ENCODE data around the gene SPEF1. TPM values are rescaled to one million over a fixed set of nuclear protein-coding genes. Genes with fewer than 3 reads are reported as not detected.
"Not testable (repeated sequence)": the region's sequence is repeated elsewhere in the genome, so short reads cannot be mapped to it uniquely, and the experiment has no call there.

Gene SPEF1, protein sequence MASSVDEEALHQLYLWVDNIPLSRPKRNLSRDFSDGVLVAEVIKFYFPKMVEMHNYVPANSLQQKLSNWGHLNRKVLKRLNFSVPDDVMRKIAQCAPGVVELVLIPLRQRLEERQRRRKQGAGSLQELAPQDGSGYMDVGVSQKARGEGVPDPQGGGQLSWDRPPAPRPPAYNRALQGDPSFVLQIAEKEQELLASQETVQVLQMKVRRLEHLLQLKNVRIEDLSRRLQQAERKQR
- 1 to 10 TPM; 1.3 to 2.0 (median 2.0) TPM for polyA plus RNA-seq (ENCODE audit: insufficient read length in 3 of 3)

DNA sequence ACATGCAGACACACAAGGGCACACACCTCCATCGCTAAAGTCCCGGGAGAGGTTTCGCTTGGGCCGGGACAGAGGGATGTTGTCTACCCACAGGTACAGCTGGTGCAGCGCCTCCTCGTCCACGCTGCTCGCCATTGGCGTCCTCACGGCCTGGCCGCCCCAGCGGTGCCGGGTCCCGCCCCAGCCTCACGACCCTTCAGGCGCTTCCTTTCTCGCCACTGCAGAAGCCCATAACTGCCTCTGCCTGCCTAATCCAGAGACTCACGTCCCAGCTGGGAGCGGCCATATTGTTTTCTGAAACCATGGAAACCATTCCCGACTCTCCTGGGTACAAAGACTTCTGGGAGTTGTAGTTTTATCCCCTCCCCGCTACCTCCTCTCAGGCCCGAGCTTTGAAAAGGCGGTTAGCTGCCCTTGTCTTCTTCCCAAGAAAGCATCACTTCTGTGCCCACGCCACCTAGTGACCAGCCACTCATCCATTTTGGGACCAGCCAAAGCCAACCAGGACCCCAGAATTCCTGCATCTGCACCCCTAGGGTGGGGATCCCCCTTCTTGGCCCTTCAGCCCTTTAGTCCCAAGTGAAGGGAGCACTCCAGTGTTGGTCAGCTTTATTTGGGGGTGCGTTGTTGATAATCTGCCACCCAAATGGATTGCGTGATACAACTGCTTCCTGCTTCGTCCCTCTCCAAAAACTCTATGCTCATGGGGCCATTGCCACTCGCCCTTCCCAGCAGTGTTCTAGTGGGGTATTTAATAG lies at the start of gene SPEF1:
SPEF1 (minus strand) TSS at position 296 of the 758 bp plus-strand sequence; CDS start at position 135, 161 bp downstream.
- peak in 2 of 3 donors; percentile 85 to 91 for DNase-seq (ENCODE audit: low read depth in 3 of 3, low spot score in 2 of 3)

DNA sequence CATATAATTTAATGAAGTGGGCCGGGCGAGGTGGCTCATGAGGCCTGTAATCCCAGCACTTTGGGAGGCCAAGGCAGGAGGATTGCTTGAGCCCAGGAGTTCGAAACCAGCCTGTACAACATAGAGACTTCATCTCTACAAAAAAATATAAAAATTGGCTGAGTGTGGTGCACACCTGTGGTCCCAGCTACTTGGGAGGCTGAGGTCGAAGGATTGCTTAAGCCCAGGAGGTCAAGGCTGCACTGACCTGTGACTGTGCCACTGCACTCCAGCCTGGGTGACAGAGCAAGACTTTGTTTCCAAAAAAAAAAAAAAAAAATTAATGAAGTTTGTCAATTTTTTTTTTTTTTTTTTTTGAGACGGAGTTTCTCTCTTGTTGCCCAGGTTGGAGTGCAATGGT lies 48.6 kb upstream of the SPEF1 start:
- DNase-seq (ENCODE audit: low read depth in 3 of 3, low spot score in 2 of 3): not testable (repeated sequence)

DNA sequence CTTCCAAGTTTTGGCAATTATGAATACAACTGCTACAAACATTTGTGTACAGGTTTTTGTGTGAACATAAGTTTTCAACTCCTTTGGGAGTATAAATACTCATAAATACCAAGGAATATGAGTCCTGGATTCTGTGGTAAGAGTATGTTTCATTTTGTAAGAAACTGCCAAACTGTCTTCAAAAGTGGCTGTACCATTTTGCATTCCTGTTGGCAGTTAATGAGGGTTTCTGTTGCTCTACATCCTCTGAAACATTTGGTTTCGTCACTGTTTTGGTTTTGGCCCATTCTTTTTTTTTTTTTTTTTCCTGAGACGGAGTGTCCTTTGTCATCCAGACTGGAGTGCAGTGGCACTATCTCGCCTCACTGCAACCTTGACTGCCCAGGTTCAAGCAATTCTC lies 47.5 kb upstream of the SPEF1 start:
- no peak for DNase-seq (ENCODE audit: low read depth in 3 of 3, low spot score in 2 of 3)

DNA sequence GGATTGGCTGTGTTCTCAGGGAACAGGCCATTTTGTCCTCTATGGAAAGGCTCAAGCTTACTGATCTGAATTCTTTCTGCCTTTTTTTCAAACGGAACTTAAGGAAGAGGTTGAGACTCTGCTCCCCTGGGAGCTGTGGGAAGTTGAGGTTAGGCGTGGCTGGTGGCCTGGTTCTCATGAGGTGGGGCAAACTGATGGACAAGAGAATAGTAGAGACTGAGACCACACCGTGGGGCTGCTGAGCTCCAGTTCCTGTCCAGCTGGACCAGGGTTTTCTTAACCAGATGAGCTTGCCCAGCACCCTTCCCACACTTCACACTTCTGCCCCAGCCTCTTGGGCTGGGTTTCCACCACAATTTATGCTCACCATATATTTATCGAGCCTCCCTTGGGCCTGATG lies 45.2 kb upstream of the SPEF1 start:
- DNase-seq (ENCODE audit: low read depth in 3 of 3, low spot score in 2 of 3): no peak

DNA sequence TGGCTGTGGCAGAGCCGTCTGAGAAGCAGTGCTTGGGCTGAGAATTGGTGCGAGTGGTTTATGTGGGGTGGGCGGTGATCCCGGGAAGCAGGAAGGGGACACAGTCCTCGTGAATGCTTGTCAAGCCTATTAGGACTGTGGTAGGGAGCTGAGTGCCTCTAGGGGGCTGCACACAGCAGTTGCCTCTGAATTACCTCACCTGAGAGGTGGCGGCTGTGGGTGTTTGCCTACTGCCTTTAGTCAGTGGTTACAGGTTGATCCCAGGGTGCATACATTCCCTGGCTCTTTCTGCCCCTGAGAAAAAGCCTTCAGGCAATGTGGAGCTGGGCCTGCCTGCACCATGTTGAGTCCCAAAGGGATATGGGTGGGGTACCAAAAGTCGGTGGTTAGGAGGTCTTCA lies 44.3 kb upstream of the SPEF1 start:
- no peak for DNase-seq (ENCODE audit: low read depth in 3 of 3, low spot score in 2 of 3)

DNA sequence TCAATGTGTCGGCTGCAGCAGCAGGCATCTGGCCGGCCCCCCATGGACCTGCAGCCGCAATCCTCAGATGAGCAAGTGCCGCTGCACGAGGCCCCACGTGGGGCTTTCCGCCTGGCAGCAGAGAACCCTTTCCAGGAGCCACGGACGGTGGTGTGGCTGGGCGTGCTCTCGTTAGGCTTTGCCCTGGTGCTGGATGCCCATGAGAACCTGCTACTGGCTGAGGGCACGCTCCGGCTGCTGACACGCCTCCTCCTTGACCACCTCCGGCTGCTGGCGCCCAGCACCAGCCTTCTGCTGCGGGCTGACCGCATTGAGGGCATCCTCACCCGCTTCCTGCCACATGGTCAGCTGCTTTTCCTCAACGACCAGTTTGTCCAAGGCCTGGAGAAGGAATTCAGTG lies 42.6 kb upstream of the SPEF1 start:
- DNase-seq (ENCODE audit: low read depth in 3 of 3, low spot score in 2 of 3): no peak

DNA sequence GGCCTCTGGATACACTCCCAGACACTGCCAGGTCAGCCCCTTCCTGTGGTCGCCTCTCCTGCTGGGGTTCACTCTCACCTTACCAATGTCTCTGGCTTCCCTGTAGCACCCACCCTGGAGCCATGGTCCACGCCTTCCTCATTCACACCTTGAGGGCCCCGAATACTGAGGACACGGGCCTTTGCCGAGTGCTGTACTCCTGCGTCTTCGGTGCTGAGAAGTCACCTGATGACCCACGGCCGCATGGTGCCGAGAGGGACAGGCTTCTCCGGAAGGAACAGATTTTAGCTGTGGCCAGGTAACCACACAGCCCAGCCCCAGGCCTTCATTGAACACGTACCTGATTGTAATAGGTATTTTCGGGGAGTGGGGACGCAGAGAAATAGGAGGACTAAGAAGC lies 40.7 kb upstream of the SPEF1 start:
- DNase-seq (ENCODE audit: low read depth in 3 of 3, low spot score in 2 of 3): no peak

DNA sequence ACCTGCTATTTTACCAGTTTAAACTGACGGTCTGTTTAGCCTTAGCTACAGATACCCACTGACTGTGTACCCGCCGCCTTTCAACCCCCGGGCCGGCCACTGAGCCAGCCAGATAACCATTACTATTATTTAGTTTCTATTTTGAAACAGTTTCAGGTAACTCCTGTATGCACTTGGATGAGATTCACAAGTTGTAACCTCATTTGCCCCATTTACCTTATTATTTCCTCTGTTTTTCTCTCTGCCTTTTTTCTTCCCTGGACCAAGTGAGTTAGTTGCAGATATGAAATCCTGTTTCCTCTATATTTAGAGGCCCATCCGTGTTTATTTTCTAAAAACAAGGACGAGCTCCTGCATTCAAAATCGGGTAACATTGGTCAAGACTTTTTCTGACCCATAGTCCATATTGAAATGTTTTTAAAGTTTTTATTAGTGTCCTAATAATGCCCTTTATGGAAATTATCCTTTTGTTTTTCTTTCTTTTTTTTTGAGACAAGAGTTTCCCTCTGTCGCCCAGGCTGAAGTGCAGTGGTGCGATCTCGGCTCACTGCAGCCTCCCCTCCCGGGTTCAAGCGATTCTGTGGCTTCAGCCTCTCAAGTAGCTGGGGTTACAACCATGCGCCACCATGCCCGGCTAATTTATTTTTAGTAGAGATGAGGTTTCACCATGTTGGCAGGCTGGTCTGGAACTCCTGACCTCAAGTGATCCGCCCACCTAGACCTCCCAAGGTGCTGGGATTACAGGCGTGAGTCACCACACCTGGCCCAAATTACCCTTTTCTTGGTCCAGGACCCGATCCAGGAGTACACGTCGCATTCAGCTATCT lies 39.9 kb upstream of the SPEF1 start:
- DNase-seq (ENCODE audit: low read depth in 3 of 3, low spot score in 2 of 3): no peak

DNA sequence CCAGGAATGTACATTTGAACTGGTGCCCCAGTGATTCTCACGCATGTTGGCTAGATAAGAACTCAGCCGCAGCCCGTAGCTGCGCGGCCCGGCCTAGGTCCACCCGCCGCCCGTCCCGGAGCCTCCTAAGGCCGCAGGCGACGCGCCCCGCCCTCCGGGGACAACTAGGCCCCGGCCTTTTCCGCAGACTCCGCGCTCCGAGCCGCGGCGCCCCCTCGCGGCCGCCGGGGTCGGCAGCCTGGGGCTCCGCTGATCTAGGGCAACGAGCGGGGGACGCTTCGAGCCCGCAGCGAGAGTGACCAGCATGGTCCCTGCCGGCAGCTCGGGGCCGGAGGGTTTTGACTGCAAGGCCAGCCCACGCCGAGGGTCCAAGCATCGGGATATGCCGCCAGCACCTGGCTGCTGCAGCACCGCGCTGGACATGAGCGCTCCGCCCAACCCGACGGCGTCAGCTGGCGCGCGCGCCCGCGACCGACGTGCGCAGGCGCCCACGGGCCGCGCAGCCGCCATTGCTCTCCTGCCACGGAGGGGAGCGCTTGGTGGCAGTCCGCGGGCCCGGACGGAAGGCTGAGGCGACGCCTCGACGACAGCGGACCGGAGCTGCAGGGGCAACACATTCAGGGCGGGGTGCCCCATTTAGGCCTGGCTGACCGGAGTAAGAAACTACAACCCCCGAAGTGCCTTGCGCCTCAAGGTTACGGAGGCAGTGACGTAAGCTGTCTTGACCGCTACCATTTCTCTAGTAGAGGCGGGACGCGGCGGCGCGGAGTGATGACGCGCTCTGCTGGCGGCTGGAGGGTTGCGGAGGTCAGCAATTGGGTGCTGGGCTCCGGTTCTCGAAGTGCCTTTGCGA lies 39.0 kb upstream of the SPEF1 start, which contains the start of gene AP5S1:
AP5S1 (plus strand) TSS at position 500 of the 853 bp plus-strand sequence. CDS start 1,571 bp downstream, outside the sequence.
- peak; percentile 92 to 94 (median 92) for DNase-seq (ENCODE audit: low read depth in 3 of 3, low spot score in 2 of 3)

DNA sequence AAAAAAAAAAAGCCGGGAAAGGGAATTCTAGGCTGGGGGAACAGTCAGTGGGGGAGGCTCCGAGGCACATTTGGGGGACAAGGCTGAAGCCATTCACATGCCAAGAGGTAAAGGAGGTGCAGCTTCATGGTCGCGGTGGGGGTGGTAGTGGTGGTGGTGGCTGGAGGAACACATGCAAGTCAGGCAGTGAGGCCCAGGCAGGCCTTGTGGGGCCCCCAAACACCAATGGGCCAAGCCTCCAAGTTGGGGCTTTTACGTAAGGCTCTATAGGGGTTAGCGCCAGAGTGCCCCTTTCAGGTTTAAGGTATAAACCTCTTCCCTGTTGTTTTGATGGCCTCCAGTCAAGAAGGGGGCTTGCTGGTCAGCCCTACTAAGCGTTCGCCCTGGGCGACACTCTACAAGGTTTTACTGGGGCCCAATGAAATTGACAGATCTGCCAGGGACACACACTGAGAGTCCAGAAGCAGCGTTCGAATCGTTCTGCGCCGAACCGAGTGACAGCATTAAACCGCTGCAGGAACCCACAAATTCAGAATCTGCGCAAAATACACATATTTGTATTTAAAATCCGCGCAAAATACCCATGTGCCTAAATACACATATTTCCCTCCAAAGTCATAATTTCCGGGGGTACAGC lies 38.3 kb upstream of the SPEF1 start:
- no peak for DNase-seq (ENCODE audit: low read depth in 3 of 3, low spot score in 2 of 3)

DNA sequence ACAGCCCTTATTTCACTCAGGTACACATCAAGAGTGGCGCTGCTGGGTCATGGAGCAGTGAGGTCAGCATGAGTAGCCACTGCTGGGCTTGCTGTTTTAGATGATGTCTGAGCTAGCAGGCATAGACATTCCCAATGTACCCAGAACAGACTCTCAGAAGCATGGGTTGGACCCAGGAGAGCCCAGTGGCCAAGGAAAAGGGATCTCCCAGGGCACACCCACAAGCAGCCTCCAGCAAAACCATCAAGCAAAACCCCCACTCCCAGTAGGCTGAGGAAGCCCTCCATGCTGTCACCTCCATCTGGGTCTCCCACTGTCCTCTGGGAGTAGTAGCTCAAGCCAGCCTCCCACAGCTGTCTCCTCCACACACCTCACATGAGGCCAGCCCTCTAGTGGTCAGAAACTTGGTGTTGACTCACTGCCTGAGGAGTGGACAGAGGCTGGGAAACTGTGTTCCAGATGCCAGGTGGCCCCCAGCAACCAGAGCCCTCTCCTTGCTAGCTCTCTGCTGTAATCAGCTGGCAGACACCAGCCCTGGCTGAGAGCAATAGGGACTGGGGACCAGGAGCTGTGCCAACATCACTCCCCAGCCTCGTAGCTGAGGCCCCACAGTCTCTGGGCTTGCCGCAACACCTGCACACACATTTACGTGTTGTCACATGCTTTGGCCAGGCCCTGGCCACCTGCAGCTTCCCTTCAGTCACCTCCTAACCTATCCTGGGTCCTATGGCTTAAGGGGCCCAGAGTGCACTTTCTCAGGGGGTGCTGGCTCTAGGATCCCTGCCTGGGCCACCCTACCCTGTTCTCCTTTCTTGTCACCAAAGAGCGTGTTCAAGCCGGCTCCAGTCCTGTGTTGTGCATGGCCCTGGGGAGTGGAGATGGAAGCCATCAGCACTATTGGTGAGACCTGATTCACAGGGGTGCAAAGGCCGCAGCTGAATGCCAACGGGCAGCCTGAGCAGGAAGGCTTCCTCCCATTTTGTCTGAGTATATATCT lies 37.2 kb upstream of the SPEF1 start:
- no peak for DNase-seq (ENCODE audit: low read depth in 3 of 3, low spot score in 2 of 3)

DNA sequence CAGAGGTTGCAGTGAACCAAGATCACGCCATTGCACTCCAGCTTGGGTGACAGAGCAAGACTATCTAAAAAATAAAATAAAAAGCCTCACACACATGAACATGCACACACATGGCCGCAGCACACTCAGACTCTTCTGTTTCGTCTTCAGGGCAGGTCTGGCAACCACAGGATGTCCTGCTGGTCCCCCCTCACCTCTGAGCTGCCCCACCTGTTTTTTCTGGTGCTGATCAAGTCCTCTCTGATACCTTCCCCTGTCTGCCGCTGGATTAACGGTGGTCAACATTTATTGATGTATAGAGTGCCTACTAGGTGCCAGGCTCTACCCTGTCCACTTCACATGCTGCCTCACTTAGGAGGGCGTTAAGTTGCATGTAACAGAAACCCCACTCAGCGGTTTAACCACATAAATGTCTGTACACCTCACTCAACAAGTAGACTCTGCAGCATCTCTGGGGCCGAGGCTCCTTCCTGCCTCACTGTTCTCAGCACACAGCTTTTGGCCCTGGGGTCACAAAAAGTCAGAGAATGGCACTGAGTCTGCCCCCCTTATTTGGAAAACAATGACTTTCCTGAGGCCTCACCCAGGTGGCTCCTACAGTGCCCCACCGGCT lies 34.6 kb upstream of the SPEF1 start:
- no peak for DNase-seq (ENCODE audit: low read depth in 3 of 3, low spot score in 2 of 3)

DNA sequence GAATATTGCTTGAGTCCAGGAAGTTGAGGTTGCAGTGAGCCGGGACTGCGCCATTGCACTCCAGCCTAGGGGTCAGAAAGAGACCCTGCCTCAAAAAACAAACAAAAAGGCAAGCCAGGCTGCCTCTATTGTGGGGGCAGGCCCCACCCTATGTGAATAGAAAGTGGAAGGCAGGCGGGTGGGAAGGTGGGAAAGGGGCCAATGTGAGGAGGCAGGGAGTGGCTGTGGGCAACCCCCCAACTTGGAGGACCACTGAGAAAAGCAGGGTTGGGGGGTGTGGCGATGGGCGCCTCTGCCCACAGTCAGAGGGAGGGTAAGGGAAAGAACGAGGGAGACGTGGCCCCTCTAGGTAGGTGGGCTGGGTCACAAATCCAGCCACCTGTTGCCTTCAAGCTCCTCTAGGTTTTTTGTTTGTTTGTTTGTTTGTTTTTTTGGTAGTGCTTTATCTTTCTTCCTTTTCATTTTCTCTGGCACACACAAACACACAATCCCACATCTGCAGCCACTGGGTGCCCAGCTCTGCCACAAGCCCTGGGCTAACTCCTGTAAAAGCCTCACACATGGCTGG lies 33.8 kb upstream of the SPEF1 start:
- DNase-seq (ENCODE audit: low read depth in 3 of 3, low spot score in 2 of 3): no peak

DNA sequence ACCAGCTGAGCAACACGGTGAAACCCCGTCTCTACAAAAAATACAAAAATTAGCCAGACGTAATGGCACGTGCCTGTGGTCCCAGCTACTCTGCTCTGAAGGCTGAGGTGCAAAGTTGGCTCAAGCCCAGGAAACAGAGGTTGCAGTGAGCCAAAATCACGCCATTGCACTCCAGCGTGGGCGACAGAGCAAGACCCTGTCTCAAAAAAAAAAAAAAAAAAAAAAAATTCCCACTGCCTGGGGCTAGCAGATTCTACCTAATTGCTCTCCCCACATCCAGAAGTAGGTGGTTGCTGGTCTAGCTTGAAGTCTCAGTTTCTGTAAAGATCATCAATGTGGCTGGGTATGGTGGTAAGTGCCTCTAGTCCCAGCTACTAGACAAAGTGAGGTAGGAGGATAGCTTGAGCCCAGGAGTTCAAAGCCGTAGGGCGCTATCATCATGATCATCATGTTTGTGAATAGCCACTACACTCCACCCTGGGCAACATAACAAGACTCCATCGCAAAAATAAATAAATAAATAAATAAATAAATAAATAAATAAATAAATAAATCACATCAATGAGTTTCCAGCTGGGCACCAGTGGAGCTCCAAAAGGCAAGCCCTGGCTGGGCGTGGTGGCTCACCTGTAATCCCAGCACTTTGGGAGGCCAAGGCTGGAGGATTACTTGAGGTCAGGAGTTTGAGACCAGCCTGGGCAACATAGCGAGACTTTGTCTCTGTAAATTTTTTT lies 32.8 kb upstream of the SPEF1 start:
- DNase-seq (ENCODE audit: low read depth in 3 of 3, low spot score in 2 of 3): no peak

DNA sequence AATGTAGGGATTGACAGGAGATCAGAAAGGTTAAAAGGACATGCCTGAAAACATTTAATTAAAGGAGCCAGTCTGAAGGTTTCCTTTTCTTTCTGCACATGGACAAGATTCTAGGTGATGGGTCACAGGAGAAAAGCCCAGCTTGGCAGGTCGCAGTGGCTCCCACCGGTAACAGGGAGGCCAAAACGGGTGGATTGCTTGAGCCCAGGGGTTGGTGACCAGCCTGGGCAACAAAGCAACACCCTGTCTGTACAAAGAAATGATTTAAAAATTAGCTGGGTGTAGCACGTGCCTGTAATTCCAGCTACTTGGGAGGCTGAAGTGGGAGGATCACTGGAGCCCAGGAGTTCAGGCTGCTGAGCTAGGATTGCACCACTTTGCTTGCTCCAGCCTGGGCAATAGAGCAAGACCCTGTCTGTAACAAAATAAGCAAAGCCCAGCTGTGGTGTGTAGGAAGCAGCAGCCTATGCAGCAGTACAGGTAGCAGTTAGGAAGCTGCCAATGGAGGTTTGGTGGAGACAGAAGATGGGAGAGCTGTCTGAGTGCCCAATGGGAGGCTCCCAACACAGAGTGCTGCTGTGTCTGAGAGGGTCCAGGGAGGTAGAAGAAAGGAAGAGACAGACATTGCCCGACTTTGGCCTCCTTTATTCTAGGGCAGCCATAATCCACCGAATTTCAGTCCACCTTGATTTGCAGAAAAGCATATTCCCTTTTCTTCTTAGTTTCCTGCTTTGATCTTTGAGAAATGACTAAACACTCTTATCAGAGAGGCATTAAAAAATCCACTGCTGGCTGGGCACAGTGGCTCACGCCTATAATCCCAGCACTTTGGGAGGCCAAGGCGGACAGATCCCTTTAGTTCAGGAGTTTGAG lies 32.0 kb upstream of the SPEF1 start:
- no peak for DNase-seq (ENCODE audit: low read depth in 3 of 3, low spot score in 2 of 3)

DNA sequence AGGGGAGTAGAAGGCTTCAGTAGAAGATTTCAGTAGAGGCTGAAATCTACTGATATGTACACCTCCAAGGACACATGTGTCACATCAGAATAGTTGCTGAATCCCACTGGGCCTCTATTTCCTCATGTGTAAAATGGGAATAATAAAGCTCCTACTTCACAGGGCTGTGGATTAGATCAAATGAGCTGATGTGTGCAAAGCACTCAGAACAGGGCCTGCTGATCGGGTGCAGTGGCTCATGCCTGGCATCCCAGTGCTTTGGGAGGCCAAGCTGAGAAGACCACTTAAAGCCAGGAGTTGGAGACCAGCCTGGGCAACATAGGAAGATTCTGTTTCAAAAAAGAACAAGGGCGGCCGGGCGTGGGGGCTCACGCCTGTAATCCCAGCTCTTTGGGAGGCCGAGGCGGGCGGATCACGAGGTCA lies 31.0 kb upstream of the SPEF1 start:
- no peak for DNase-seq (ENCODE audit: low read depth in 3 of 3, low spot score in 2 of 3)

Data from right renal cortex interstitium (tissue), 3 donors.